Suppressor macrophage treated with lipopolysaccharide for 4 hours (primary cell): Measurements from ENCODE around the gene CHIC2.
A peak's percentile ranks its signal among the peaks of the same experiment; 100 is the strongest.

Experiments
- DNase-seq: peaks from one replicate; pipeline ENCODE4 v3.0.0-alpha.2; 2020

CHIC2 gene

GRCh38 chr4:54092405-54093323, 28.3 kb upstream of the CHIC2 start:
- DNase-seq: no peak

- peak; percentile 72 for DNase-seq
These were observed 27.4 kb upstream of the CHIC2 start for GRCh38 chr4:54091637-54092404.

- no peak for DNase-seq
These were observed 26.6 kb upstream of the CHIC2 start for GRCh38 chr4:54090804-54091623.

- DNase-seq: no peak
These were observed 26.0 kb upstream of the CHIC2 start for GRCh38 chr4:54090404-54090803.

- no peak for DNase-seq
These were observed 25.5 kb upstream of the CHIC2 start for GRCh38 chr4:54089875-54090274.

GRCh38 chr4:54085284-54085683, 20.9 kb upstream of the CHIC2 start:
- DNase-seq: peak; percentile 85

- peak; percentile 64 for DNase-seq
These were observed 17.8 kb upstream of the CHIC2 start for GRCh38 chr4:54082168-54082567.

GRCh38 chr4:54077812-54078211, 13.4 kb upstream of the CHIC2 start:
- DNase-seq: no peak

GRCh38 chr4:54076673-54077072, 12.3 kb upstream of the CHIC2 start:
- no peak for DNase-seq

- peak; percentile 28 for DNase-seq
These were observed 10.0 kb upstream of the CHIC2 start for GRCh38 chr4:54074381-54074780.

- peak; percentile 71 for DNase-seq
These were observed 9.0 kb upstream of the CHIC2 start for GRCh38 chr4:54073271-54073880.

- DNase-seq: no peak
These were observed 2.8 kb upstream of the CHIC2 start for GRCh38 chr4:54067166-54067565.

GRCh38 chr4:54066718-54067129, 2.3 kb upstream of the CHIC2 start:
- DNase-seq: no peak

- DNase-seq: no peak
These were observed 1.6 kb upstream of the CHIC2 start for GRCh38 chr4:54066088-54066415.

GRCh38 chr4:54065282-54066087, 1.1 kb upstream of the CHIC2 start:
- no peak for DNase-seq

GRCh38 chr4:54063737-54064316, 578 bp downstream of the CHIC2 start:
- peak; percentile 54 for DNase-seq

- peak; percentile 79 for DNase-seq
These were observed 1.2 kb downstream of the CHIC2 start for GRCh38 chr4:54063229-54063628.

GRCh38 chr4:54062392-54062791, 2.0 kb downstream of the CHIC2 start:
- no peak for DNase-seq

GRCh38 chr4:54061873-54062272, 2.5 kb downstream of the CHIC2 start:
- no peak for DNase-seq

GRCh38 chr4:54061067-54061466, 3.3 kb downstream of the CHIC2 start:
- DNase-seq: no peak

GRCh38 chr4:54060116-54060515, 4.3 kb downstream of the CHIC2 start:
- DNase-seq: no peak

GRCh38 chr4:54058171-54058570, 6.2 kb downstream of the CHIC2 start:
- DNase-seq: no peak
